ENCODE measurements around the gene TMEFF2. TPM values are rescaled to one million over a fixed set of nuclear protein-coding genes. Genes with fewer than 3 reads are reported as not detected.

The TMEFF2 gene
- total and polyA plus RNA-seq, 2 experiments from 2014 or later, result 1.7 to 2.2 TPM

DNA sequence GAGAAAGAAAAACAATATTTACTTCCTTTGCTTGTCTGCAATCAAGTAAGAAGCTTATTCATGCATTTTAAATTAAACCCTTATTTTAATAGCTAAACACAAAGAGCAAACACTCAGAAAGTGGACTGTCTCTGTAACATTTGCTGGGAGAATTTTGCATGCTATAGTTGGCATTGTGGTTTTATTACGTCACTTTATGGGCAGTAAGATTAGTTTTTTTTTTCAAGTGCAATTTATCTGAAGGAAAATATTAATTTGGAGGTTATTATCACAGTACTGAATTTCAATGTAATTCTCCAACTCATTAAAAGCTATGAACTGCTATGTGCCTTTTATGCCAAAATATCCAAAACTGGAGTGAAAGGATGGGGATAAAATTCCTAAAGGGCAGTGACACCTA lies 103.3 kb downstream of the TMEFF2 start (continued):
- TF ChIP-seq POLR2AphosphoS5 (IDR thresholded peaks at IDR 0.05; ENCODE audit: low read depth) (no peak), JUNB (IDR thresholded peaks at IDR 0.05; ENCODE audit: unreplicated experiment) (no peak), CREB1 (CRISPR knock-in tag; IDR thresholded peaks at IDR 0.05; ENCODE audit: low read depth) (no peak), ZNF331 (CRISPR knock-in tag; IDR thresholded peaks at IDR 0.05; ENCODE audit: low read depth) (no peak), STAT1 (IDR thresholded peaks at IDR 0.05; ENCODE audit: unreplicated experiment) (no peak), EZH2 (IDR thresholded peaks at IDR 0.05; ENCODE audit: low read depth, unreplicated experiment) (no peak)
- TF ChIP-seq, protein P1, sequence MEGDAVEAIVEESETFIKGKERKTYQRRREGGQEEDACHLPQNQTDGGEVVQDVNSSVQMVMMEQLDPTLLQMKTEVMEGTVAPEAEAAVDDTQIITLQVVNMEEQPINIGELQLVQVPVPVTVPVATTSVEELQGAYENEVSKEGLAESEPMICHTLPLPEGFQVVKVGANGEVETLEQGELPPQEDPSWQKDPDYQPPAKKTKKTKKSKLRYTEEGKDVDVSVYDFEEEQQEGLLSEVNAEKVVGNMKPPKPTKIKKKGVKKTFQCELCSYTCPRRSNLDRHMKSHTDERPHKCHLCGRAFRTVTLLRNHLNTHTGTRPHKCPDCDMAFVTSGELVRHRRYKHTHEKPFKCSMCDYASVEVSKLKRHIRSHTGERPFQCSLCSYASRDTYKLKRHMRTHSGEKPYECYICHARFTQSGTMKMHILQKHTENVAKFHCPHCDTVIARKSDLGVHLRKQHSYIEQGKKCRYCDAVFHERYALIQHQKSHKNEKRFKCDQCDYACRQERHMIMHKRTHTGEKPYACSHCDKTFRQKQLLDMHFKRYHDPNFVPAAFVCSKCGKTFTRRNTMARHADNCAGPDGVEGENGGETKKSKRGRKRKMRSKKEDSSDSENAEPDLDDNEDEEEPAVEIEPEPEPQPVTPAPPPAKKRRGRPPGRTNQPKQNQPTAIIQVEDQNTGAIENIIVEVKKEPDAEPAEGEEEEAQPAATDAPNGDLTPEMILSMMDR (conservative IDR thresholded peaks at IDR 0.05; ENCODE audit: low read depth in 2 of 2), result no peak

- H3K4me2 ChIP-seq, result peak overlapping the region; percentile 49; the same call in 1 of the 2 replicates
- H2AFZ ChIP-seq, result no peak overlapping the region
- H3K27ac Mint-ChIP-seq, result no peak overlapping the region
- no peak overlapping the region for H3K4me3 Mint-ChIP-seq
- H3K9me3 Mint-ChIP-seq, result no peaks in the 10 kb centered on the region
- H3K27me3 Mint-ChIP-seq (ENCODE audit: insufficient read depth, low read depth, poor library complexity), result no peaks in the 10 kb centered on the region
- H3K36me3 Mint-ChIP-seq (ENCODE audit: low read depth), result no peaks in the 10 kb centered on the region
- 0 out of 2 replicates have a peak overlapping the region, but pooled peaks have one; percentile 11 for H3K27ac ChIP-seq (ENCODE audit: low read depth)
- no peaks in the 10 kb centered on the region for H3K79me2 ChIP-seq (replicated peaks; ENCODE audit: insufficient read depth)
- H3F3A ChIP-seq (replicated peaks; ENCODE audit: low read depth), result no peaks in the 10 kb centered on the region
- DNase-seq (ENCODE audit: low spot score) (peak; percentile 21), ATAC-seq (peak; percentile 32; the same call in 1 of the 3 replicates)
- peaks cover 14% of the 10 kb centered on the region for H3K4me1 Mint-ChIP-seq
- H3K9me2 ChIP-seq (ENCODE audit: insufficient read depth), result no peaks in the 10 kb centered on the region
- TF ChIP-seq ZNF114 (CRISPR knock-in tag; IDR thresholded peaks at IDR 0.05) (no peak), JUNB (IDR thresholded peaks at IDR 0.05; ENCODE audit: unreplicated experiment) (no peak), ZNF331 (CRISPR knock-in tag; IDR thresholded peaks at IDR 0.05; ENCODE audit: low read depth) (no peak), NANOG (IDR thresholded peaks at IDR 0.05; ENCODE audit: borderline replicate concordance) (no peak), EZH2phosphoT487 (IDR thresholded peaks at IDR 0.05; ENCODE audit: unreplicated experiment) (no peak), ZNF462 (CRISPR knock-in tag; IDR thresholded peaks at IDR 0.05) (no peak)
- no peaks in the 10 kb centered on the region for H3K36me3 ChIP-seq (ENCODE audit: insufficient read depth)
- H3K4me1 ChIP-seq (ENCODE audit: insufficient read depth), result peaks cover 12% of the 10 kb centered on the region
- H3K4me3 ChIP-seq, result no peak overlapping the region
- H4K20me1 ChIP-seq (replicated peaks; ENCODE audit: insufficient read depth), result no peaks in the 10 kb centered on the region
- H3K27me3 ChIP-seq (ENCODE audit: insufficient read depth), result no peaks in the 10 kb centered on the region
Observed at GRCh38 chr2:192090911-192091310, 103.8 kb downstream of the TMEFF2 start.
